ENCODE data around the gene ATP13A3.
A peak's percentile ranks its signal among the peaks of the same experiment; 100 is the strongest.

The ATP13A3 gene

DNA sequence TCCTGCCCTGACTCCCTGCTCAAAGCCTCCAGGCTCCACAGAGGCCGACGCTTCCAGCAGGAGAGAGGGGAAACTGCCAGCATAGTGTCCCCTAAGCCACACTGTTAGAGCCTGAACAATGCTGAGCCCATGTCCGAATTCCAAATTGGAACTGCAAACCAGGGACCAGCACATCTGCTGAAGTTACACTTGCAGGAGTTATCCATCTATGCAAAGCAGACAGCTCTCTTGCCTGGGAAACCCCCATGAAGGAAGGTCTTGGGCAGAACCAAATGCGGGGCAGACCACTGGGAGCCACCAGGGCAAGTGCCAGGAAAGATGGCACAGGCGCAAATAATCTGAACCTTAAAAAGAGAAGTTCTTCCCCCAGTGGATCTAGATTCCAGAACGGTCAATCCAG lies 117.9 kb downstream of the ATP13A3 start:
- DNase-seq = no peak

- DNase-seq = no peak
Observed at GRCh38 chr3:194367992-194368841, 118.6 kb downstream of the ATP13A3 start.

DNA sequence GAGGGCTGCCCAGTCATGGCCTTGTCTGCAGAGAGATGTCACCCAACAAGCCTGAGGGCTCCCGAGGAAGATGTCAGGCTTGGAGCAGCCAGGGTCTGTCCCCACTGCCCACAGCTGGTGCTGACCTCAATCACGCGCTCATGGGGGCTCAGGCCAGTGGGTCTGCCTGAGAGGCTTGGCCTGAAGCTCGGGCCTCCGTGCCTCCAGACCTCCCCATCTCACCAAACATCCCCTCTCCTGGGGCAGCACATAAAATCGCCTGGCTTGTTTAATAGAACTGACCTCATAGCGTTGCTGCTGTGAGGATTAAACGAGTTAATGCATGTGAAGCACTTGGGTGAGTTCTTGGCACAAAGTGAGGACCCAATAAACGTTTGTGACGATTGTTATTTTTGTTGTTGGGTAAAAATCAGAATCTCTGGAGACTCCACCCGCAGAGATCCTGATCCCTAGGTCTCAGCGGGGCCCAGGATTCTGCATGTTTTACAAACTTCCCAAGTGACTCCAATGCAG lies 120.8 kb downstream of the ATP13A3 start:
- DNase-seq = no peak

DNA sequence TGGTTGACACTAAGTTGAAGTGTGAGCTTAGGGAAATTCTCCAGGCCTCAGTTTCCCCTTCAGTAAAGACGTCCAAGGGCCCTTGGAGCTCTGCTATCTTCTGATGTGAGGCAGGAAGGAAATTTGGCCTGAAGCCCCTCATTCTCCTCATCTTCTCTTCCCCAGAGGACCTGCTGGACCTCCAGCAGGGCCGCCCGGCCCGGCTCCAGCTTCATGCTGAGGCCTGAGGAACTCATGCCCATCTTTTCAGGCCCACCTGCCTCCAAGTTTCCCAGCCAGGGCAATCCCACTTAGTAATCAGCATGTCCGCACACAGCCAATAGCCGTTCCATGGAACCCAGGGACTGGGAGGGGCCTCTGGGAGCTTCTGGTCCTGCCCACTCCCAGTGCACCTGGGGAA lies 121.3 kb downstream of the ATP13A3 start:
- no peak for DNase-seq

GRCh38 chr3:194364652-194365434 lies 122.0 kb downstream of the ATP13A3 start:
- peak; percentile 83 for DNase-seq

GRCh38 chr3:194364314-194364651 lies 122.5 kb downstream of the ATP13A3 start:
- no peak for DNase-seq

DNA sequence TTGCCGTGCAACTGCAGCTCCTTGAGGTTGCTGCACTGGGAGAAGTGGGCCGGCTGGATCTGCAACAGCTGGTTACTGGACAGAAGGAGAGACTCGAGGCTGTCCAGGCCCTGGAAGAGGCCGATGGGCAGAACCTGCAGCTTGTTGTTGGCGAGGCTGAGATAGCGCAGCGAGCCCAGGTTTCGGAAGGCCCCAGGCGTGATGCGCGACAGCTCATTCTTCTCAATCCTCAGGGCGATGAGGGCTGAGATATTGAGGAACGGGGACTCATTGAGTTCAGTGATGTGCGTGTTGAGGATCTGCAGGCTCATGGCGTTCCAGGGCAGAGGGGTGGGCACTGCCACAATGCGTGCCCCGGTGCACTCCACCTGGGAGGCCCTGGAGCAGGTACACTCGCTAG lies 126.2 kb downstream of the ATP13A3 start:
- no peak for DNase-seq

DNA sequence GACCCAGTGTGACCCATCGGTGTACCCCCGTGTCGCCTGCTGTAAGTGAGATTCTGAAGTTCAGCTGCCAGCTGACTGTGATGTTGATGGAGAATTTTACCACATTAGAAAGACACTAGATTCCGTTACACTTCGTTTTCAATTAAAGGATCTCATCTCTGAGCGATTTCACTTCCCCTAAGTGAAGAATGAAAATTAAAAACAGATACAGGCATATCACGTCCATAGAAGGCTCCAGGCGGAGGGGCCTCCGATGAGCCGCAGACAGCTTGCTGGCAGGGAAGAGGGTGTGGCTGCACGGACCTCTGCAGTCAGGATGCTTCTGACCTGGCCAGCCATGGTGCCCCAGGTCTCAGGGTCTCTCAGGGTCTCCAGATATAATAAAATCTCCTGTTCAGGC lies 129.1 kb downstream of the ATP13A3 start:
- no peak for DNase-seq

DNA sequence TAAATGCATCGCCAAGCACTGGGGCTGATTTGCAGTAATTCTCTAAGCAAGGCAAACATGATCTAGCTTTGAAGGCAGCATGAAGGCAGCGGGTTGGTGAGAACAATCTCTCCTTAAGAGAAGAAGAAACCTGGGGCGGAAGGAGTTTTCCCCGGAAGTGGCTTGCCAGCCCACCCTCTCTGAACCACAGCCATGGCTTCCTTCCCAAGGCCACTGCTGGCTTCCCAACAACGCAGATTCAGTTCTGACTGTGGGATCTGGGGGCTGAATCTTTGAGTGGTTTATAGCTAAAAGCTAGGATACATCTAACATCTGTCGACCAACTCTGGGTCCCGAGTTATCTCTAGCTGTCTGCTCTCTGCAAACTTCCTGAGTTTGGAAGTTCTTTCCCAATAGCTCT lies 131.4 kb downstream of the ATP13A3 start:
- no peak for DNase-seq

GRCh38 chr3:194354315-194354714 lies 132.5 kb downstream of the ATP13A3 start:
- no peak for DNase-seq

Measured in NCI-H446 treated with DMSO at 0.1 percent for 48 hours (cell line).